HEK293T (cell line): Measurements from ENCODE around the gene HOXA13.

ENCODE experiments used
- SP1 ChIP-seq: fragments of 450-650 bp; IDR thresholded peaks from 2 replicates; pipeline ENCODE4 v1.6.1; 2017
- ZNF384 ChIP-seq: fragments of 450-650 bp; IDR thresholded peaks from 2 replicates; pipeline ENCODE4 v1.6.1; 2016

GRCh38 chr7:27205325-27206280, 5.7 kb upstream of the HOXA13 start:
- TF ChIP-seq ZNF384 (no peak), SP1 (no peak)
